ENCODE data around the gene LRRC61.

LRRC61 gene

GRCh38 chr7:150361402-150361801 is 38.2 kb downstream of the LRRC61 start:
- no peak for TF ChIP-seq FOXP2 (optimal IDR thresholded peaks at IDR 0.05; ENCODE audit: borderline replicate concordance, extremely low read depth, extremely low read length, insufficient read depth)
- TF ChIP-seq SIN3A (IDR thresholded peaks at IDR 0.05; ENCODE audit: borderline replicate concordance, insufficient read depth, low read length) = no peak
- no peak for TF ChIP-seq TAF1 (IDR thresholded peaks at IDR 0.05; ENCODE audit: borderline replicate concordance, insufficient read depth, low read length)
- TF ChIP-seq POLR2AphosphoS5 (IDR thresholded peaks at IDR 0.05; ENCODE audit: low read depth, low read length) = no peak
- TF ChIP-seq REST (IDR thresholded peaks at IDR 0.05; ENCODE audit: insufficient read depth in 1 of 2, low read depth in 2 of 2, low read length in 2 of 2) = no peak

- no peak for TF ChIP-seq SIN3A (IDR thresholded peaks at IDR 0.05; ENCODE audit: borderline replicate concordance, insufficient read depth, low read length)
- no peak for TF ChIP-seq REST (IDR thresholded peaks at IDR 0.05; ENCODE audit: insufficient read depth in 1 of 2, low read depth in 2 of 2, low read length in 2 of 2)
- TF ChIP-seq TAF1 (IDR thresholded peaks at IDR 0.05; ENCODE audit: borderline replicate concordance, insufficient read depth, low read length) = no peak
- no peak for TF ChIP-seq FOXP2 (optimal IDR thresholded peaks at IDR 0.05; ENCODE audit: borderline replicate concordance, extremely low read depth, extremely low read length, insufficient read depth)
- TF ChIP-seq POLR2AphosphoS5 (IDR thresholded peaks at IDR 0.05; ENCODE audit: low read depth, low read length) = no peak
Observed at GRCh38 chr7:150361807-150362621, 38.9 kb downstream of the LRRC61 start.

- TF ChIP-seq POLR2AphosphoS5 (IDR thresholded peaks at IDR 0.05; ENCODE audit: low read depth, low read length) (no peak), FOXP2 (optimal IDR thresholded peaks at IDR 0.05; ENCODE audit: borderline replicate concordance, extremely low read depth, extremely low read length, insufficient read depth) (no peak), TAF1 (IDR thresholded peaks at IDR 0.05; ENCODE audit: borderline replicate concordance, insufficient read depth, low read length) (no peak), SIN3A (IDR thresholded peaks at IDR 0.05; ENCODE audit: borderline replicate concordance, insufficient read depth, low read length) (no peak), REST (IDR thresholded peaks at IDR 0.05; ENCODE audit: insufficient read depth in 1 of 2, low read depth in 2 of 2, low read length in 2 of 2) (no peak)
Observed at GRCh38 chr7:150363370-150363769, 40.2 kb downstream of the LRRC61 start.

GRCh38 chr7:150363872-150364271 is 40.7 kb downstream of the LRRC61 start:
- TF ChIP-seq POLR2AphosphoS5 (IDR thresholded peaks at IDR 0.05; ENCODE audit: low read depth, low read length) = no peak
- no peak for TF ChIP-seq SIN3A (IDR thresholded peaks at IDR 0.05; ENCODE audit: borderline replicate concordance, insufficient read depth, low read length)
- no peak for TF ChIP-seq REST (IDR thresholded peaks at IDR 0.05; ENCODE audit: insufficient read depth in 1 of 2, low read depth in 2 of 2, low read length in 2 of 2)
- no peak for TF ChIP-seq FOXP2 (optimal IDR thresholded peaks at IDR 0.05; ENCODE audit: borderline replicate concordance, extremely low read depth, extremely low read length, insufficient read depth)
- no peak for TF ChIP-seq TAF1 (IDR thresholded peaks at IDR 0.05; ENCODE audit: borderline replicate concordance, insufficient read depth, low read length)

Data from PFSK-1 (cell line).